DOHH2 (cell line): ENCODE data around the gene SH3D19.

Source experiments
- H3F3A ChIP-seq: fragments of 200-600 bp; sonication (generic), shearing (Covaris generic); 2 replicates; pipeline ENCODE4 v1.6.0; 2016; ENCODE audit warnings: antibody characterized with exemption, mild to moderate bottlenecking; ENCODE audit not compliant: control insufficient read depth, insufficient read depth
- H3K27ac ChIP-seq: fragments of 200-600 bp; sonication (generic); 2 replicates; pipeline ENCODE4 v1.5.1; 2014; ENCODE audit warnings: low read depth, mild to moderate bottlenecking, low read length, moderate library complexity
- H3K27me3 ChIP-seq: fragments of 200-600 bp; sonication (generic); 2 replicates; pipeline ENCODE4 v1.6.1; 2014; ENCODE audit warnings: mild to moderate bottlenecking, low read length, mixed read lengths; ENCODE audit not compliant: control insufficient read depth
- H3K36me3 ChIP-seq: fragments of 200-600 bp; sonication (generic); 2 replicates; pipeline ENCODE4 v1.6.1; 2014; ENCODE audit warnings: mild to moderate bottlenecking, low read length, moderate library complexity, mixed read lengths; ENCODE audit not compliant: control insufficient read depth
- H3K4me1 ChIP-seq: fragments of 200-600 bp; sonication (generic); 2 replicates; pipeline ENCODE4 v1.6.1; 2014; ENCODE audit warnings: mild to moderate bottlenecking, low read length, mixed read lengths; ENCODE audit not compliant: control insufficient read depth
- H3K4me2 ChIP-seq: fragments of 200-600 bp; sonication (generic); 2 replicates; pipeline ENCODE4 v1.6.0; 2014; ENCODE audit warnings: mild to moderate bottlenecking, low read length, moderate library complexity
- H3K4me3 ChIP-seq: fragments of 200-600 bp; sonication (generic); 2 replicates; pipeline ENCODE4 v1.5.1; 2014; ENCODE audit warnings: mild to moderate bottlenecking, low read length, mixed read lengths
- H3K79me2 ChIP-seq: fragments of 200-600 bp; sonication (generic); 2 replicates; pipeline ENCODE4 v1.6.1; 2014; ENCODE audit warnings: mild to moderate bottlenecking, low read length, mixed read lengths; ENCODE audit not compliant: control insufficient read depth
- H3K9me2 ChIP-seq: fragments of 200-600 bp; sonication (generic); replicated peaks from 2 replicates; pipeline ENCODE4 v1.6.1; 2014; ENCODE audit warnings: mild to moderate bottlenecking, low read length, mixed read lengths; ENCODE audit not compliant: control insufficient read depth
- H3K9me3 ChIP-seq: fragments of 200-600 bp; sonication (generic); 2 replicates; pipeline ENCODE4 v1.6.1; 2014; ENCODE audit warnings: antibody characterized with exemption, low read length, mixed read lengths; ENCODE audit not compliant: control insufficient read depth, insufficient read depth
- H4K20me1 ChIP-seq: fragments of 200-600 bp; sonication (generic); 2 replicates; pipeline ENCODE4 v1.6.0; 2014; ENCODE audit warnings: low read depth, mild to moderate bottlenecking, antibody characterized with exemption, low read length, moderate library complexity; ENCODE audit not compliant: control insufficient read depth, insufficient read depth
- CTCF ChIP-seq: fragments of 200-600 bp; sonication (generic); IDR thresholded peaks from one replicate; pipeline ENCODE4 v1.5.1; 2014; ENCODE audit warnings: antibody characterized with exemption, mild to moderate bottlenecking, low read depth, low read length; ENCODE audit not compliant: poor library complexity, severe bottlenecking
- EZH2phosphoT487 ChIP-seq: fragments of 200-600 bp; sonication (generic); IDR thresholded peaks from 2 replicates; pipeline ENCODE4 v1.6.1; 2017; ENCODE audit warnings: borderline replicate concordance, mild to moderate bottlenecking, antibody characterized with exemption, low read length, moderate library complexity, mixed read lengths

The SH3D19 gene

DNA sequence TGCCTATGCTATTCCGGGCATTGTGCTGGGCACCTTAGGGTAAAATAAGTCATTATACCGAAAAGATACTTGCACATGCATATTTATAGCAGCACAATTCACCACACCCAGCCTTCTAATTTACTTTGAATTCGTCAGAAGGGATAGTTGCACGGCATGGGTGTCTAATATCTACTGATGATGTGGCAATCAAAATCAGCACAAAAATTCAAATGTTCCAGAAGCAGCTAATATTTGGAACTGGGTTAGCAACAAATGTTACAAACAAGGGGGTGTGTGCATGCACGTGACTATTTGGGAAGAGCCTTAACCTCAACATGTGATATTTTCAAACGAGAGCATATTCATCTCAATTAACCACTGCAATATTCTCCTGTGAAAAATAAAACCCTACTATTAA is 128.2 kb downstream of the SH3D19 start:
- no peaks in the 10 kb centered on the region for H3K9me3 ChIP-seq
- H3K79me2 ChIP-seq: no peaks in the 10 kb centered on the region
- H3K4me3 ChIP-seq: no peak overlapping the region
- no peaks in the 10 kb centered on the region for H3F3A ChIP-seq
- H4K20me1 ChIP-seq: no peaks in the 10 kb centered on the region
- no peaks in the 10 kb centered on the region for H3K27me3 ChIP-seq
- H3K4me1 ChIP-seq: no peaks in the 10 kb centered on the region
- TF ChIP-seq EZH2phosphoT487: no peak
- TF ChIP-seq CTCF: no peak
- H3K27ac ChIP-seq: no peak overlapping the region
- H3K36me3 ChIP-seq: no peaks in the 10 kb centered on the region
- H3K9me2 ChIP-seq: no peaks in the 10 kb centered on the region
- H3K4me2 ChIP-seq: no peak overlapping the region

DNA sequence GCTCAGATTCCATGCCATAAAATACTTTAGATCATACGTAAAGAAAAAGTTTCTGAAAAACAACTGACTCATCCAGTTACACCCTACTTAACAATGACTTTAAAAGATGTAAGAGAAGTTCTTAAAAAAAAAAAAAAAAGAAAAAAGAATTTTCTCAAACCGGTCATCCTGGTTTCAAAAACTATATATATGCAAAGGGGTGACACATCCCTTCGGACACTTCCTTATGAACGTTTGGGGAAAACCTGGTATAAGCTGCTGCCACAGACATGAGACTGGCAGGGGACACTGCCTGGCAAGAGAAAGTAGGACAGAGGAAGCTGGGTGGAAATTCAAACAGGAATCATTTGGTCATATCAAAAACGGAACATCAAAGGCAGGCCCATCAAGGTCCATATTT is 129.6 kb downstream of the SH3D19 start:
- no peak overlapping the region for H3K4me3 ChIP-seq
- TF ChIP-seq CTCF (no peak), EZH2phosphoT487 (no peak)
- H3K9me2 ChIP-seq: no peaks in the 10 kb centered on the region
- no peak overlapping the region for H3K27ac ChIP-seq
- H3K36me3 ChIP-seq: no peaks in the 10 kb centered on the region
- no peaks in the 10 kb centered on the region for H3K79me2 ChIP-seq
- H3K9me3 ChIP-seq: no peaks in the 10 kb centered on the region
- H3K4me1 ChIP-seq: no peaks in the 10 kb centered on the region
- no peaks in the 10 kb centered on the region for H4K20me1 ChIP-seq
- H3K27me3 ChIP-seq: no peaks in the 10 kb centered on the region
- no peaks in the 10 kb centered on the region for H3F3A ChIP-seq
- no peak overlapping the region for H3K4me2 ChIP-seq

DNA sequence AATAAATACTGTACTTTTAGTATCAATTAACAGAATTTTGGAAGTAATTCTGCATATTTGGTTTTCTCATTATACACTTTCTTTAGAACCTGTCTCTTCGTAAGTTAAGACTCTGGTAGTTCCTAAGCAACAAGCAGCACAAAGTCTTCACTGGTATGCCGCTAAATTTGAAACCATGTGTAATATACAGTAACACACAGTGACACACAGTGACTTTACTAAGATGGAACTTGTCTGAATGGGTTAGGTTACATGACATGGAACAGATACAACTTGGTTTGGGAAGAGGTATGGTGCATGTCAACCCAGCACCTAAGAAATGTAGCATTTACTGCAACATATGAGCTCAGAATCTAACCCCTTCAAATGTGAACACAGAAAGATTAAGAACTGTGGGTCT is 132.0 kb downstream of the SH3D19 start:
- Histone ChIP-seq H3K27me3 (no peaks in the 10 kb centered on the region), H4K20me1 (no peaks in the 10 kb centered on the region), H3K79me2 (no peaks in the 10 kb centered on the region), H3K36me3 (no peaks in the 10 kb centered on the region), H3K4me1 (no peaks in the 10 kb centered on the region), H3K9me2 (no peaks in the 10 kb centered on the region), H3K4me2 (no peak overlapping the region), H3K9me3 (no peaks in the 10 kb centered on the region), H3K4me3 (no peak overlapping the region), H3F3A (no peaks in the 10 kb centered on the region), H3K27ac (no peak overlapping the region)
- TF ChIP-seq EZH2phosphoT487 (no peak), CTCF (no peak)
